ENCODE data around the gene FHIT. TPM values are rescaled to one million over a fixed set of nuclear protein-coding genes. Genes with fewer than 3 reads are reported as not detected.
"Not testable (repeated sequence)": the region's sequence is repeated elsewhere in the genome, so short reads cannot be mapped to it uniquely, and the experiment has no call there.

The FHIT gene
- total RNA-seq, 4 donors from 2014 or later: 3.2 to 10.9 (median 6.4) TPM

GRCh38 chr3:61221759-61222362, 29.4 kb downstream of the FHIT start:
- no peak for TF ChIP-seq CTCF (IDR thresholded peaks at IDR 0.05)
- ATAC-seq (ENCODE audit: low FRiP score): no peak

GRCh38 chr3:61218504-61218903, 32.7 kb downstream of the FHIT start:
- DNase-seq (ENCODE audit: low spot score) (no peak), ATAC-seq (ENCODE audit: low FRiP score) (no peak)
- TF ChIP-seq CTCF (IDR thresholded peaks at IDR 0.05): no peak

More at GRCh38 chr3:61221759-61222362, 29.4 kb downstream of the FHIT start:
- DNase-seq (ENCODE audit: low spot score): no peak

GRCh38 chr3:61216171-61216570, 35.1 kb downstream of the FHIT start:
- not testable (repeated sequence) for ATAC-seq (ENCODE audit: low FRiP score); DNase-seq (ENCODE audit: low spot score)

- no peak for TF ChIP-seq CTCF (IDR thresholded peaks at IDR 0.05)
- ATAC-seq (ENCODE audit: low FRiP score) (no peak), DNase-seq (ENCODE audit: low spot score) (no peak)
These were observed 49.2 kb downstream of the FHIT start for GRCh38 chr3:61202086-61202485.

- TF ChIP-seq CTCF (IDR thresholded peaks at IDR 0.05): no peak
- DNase-seq (ENCODE audit: low spot score) (no peak), ATAC-seq (ENCODE audit: low FRiP score) (no peak)
These were observed 50.2 kb downstream of the FHIT start for GRCh38 chr3:61201071-61201470.

- ATAC-seq (ENCODE audit: low FRiP score) (no peak), DNase-seq (ENCODE audit: low spot score) (no peak)
These were observed 51.0 kb downstream of the FHIT start for GRCh38 chr3:61200270-61200669.

GRCh38 chr3:61199843-61200242, 51.4 kb downstream of the FHIT start:
- no peak for TF ChIP-seq CTCF (IDR thresholded peaks at IDR 0.05)
- DNase-seq (ENCODE audit: low spot score) (no peak), ATAC-seq (ENCODE audit: low FRiP score) (no peak)

More at GRCh38 chr3:61200270-61200669, 51.0 kb downstream of the FHIT start:
- no peak for TF ChIP-seq CTCF (IDR thresholded peaks at IDR 0.05)

Data from omental fat pad (tissue), 4 donors.